B cell (primary cell): ENCODE data around the gene PAM16. TPM values are rescaled to one million over a fixed set of nuclear protein-coding genes. Genes with fewer than 3 reads are reported as not detected.

Experiments used
- ATAC-seq: fragments of 200-7000 bp; cut with Tn5 transposase; one replicate; pipeline ENCODE4 v1.10.0; 2021; ENCODE audit warnings: low read depth, mild to moderate bottlenecking, moderate number of reproducible peaks, moderate library complexity
- CTCF ChIA-PET: fragments of 350-600 bp; sonication (Branson Sonifier 250); formaldehyde crosslinking; loops from one replicate; lab custom pipeline; 2021; ENCODE audit warnings: antibody characterized with exemption, inconsistent platforms; lab: Charles Lee
- POLR2A ChIA-PET: fragments of 350-600 bp; sonication (Branson Sonifier 250); formaldehyde crosslinking; loops from one replicate; lab custom pipeline; 2021; ENCODE audit warnings: antibody characterized with exemption; lab: Charles Lee
- DNase-seq: peaks from one replicate; pipeline ENCODE4 v3.0.0; 2013
- H2AFZ ChIP-seq: 2 replicates; pipeline ENCODE4 v1.6.1; 2012; ENCODE audit warnings: mild to moderate bottlenecking, low read depth, low read length; ENCODE audit not compliant: insufficient read depth, poor library complexity, severe bottlenecking
- H3K27ac ChIP-seq, 2 donors: 1 replicate in 1 of 2; 2 replicates in 1 of 2; pipeline ENCODE4 v1.5.1; 2012 to 2013; ENCODE audit warnings: low read length in 2 of 2, mild to moderate bottlenecking in 2 of 2, moderate library complexity in 1 of 2
- H3K27me3 ChIP-seq, 4 experiments: fragments of 200-600 bp in 1 of 4; sonication (generic) in 1 of 4; replicated peaks in 1 of 4; 1 replicate in 2 of 4; 2 replicates in 2 of 4; pipeline versions ENCODE4 v1.6.1 to v1.7.0; 2013 to 2016; ENCODE audit warnings: low read length in 3 of 4, mild to moderate bottlenecking in 2 of 4, mixed read lengths in 1 of 4, moderate library complexity in 1 of 4; ENCODE audit not compliant: insufficient read depth in 4 of 4, control insufficient read depth in 3 of 4; ENCODE audit errors: control extremely low read depth in 1 of 4
- H3K36me3 ChIP-seq, 2 experiments: replicated peaks in 1 of 2; 1 replicate in 1 of 2; 2 replicates in 1 of 2; pipeline versions ENCODE4 v1.6.1 to v1.7.1; 2013; ENCODE audit warnings: low read length in 1 of 2; ENCODE audit not compliant: insufficient read depth in 2 of 2, control insufficient read depth in 1 of 2; ENCODE audit errors: control extremely low read depth in 1 of 2, extremely low read depth in 1 of 2
- H3K4me1 ChIP-seq, 2 donors: fragments of 200-600 bp in 1 of 2; sonication (generic) in 1 of 2; 1 replicate in 1 of 2; 2 replicates in 1 of 2; pipeline versions ENCODE4 v1.5.1 to v1.6.1; 2013 to 2017; ENCODE audit warnings: low read length in 2 of 2; ENCODE audit not compliant: control insufficient read depth in 2 of 2, insufficient read depth in 2 of 2
- H3K4me2 ChIP-seq: replicated peaks from 2 replicates; pipeline ENCODE3; 2012; ENCODE audit warnings: mild to moderate bottlenecking, low read depth, low read length; ENCODE audit not compliant: poor library complexity, severe bottlenecking
- H3K4me3 ChIP-seq, 5 experiments: fragments of 200-600 bp in 1 of 5; sonication (generic) in 1 of 5; 1 replicate in 3 of 5; 2 replicates in 2 of 5; pipeline versions ENCODE4 v1.5.1 to v1.7.0; 2011 to 2016; ENCODE audit warnings: low read length in 4 of 5, mild to moderate bottlenecking in 4 of 5, low read depth in 2 of 5, control low read depth in 1 of 5, moderate library complexity in 1 of 5; ENCODE audit not compliant: insufficient read depth in 1 of 5; ENCODE audit errors: control extremely low read depth in 1 of 5, extremely low read depth in 1 of 5
- H3K79me2 ChIP-seq: fragments of 200-600 bp; sonication (generic); one replicate; pipeline ENCODE4 v1.6.0; 2016; ENCODE audit warnings: low read length; ENCODE audit not compliant: control insufficient read depth, insufficient read depth
- H3K9ac ChIP-seq: fragments of 200-600 bp; sonication (generic); 2 replicates; pipeline ENCODE4 v1.6.1; 2017; ENCODE audit warnings: mild to moderate bottlenecking, low read length, moderate library complexity
- H3K9me3 ChIP-seq, 3 donors: one replicate each; pipeline versions ENCODE4 v1.6.1 to v1.7.1; 2013; ENCODE audit warnings: low read length in 2 of 3; ENCODE audit not compliant: control insufficient read depth in 2 of 3, insufficient read depth in 1 of 3; ENCODE audit errors: control extremely low read depth in 1 of 3
- H4K20me1 ChIP-seq: 2 replicates; pipeline ENCODE4 v1.6.0; 2012; ENCODE audit warnings: mild to moderate bottlenecking, low read length; ENCODE audit not compliant: insufficient read depth, control insufficient read depth, poor library complexity, severe bottlenecking
- H3K27ac Mint-ChIP-seq: one replicate; pipeline ENCODE4 v1.8.0; 2021; ENCODE audit warnings: mixed read lengths
- H3K27me3 Mint-ChIP-seq: one replicate; pipeline ENCODE4 v1.8.0; 2021; ENCODE audit warnings: mixed read lengths
- H3K4me1 Mint-ChIP-seq: one replicate; pipeline ENCODE4 v1.8.0; 2021; ENCODE audit warnings: mixed read lengths
- H3K4me3 Mint-ChIP-seq: one replicate; pipeline ENCODE4 v1.8.0; 2021; ENCODE audit warnings: mixed read lengths
- H3K9me3 Mint-ChIP-seq: one replicate; pipeline ENCODE4 v1.8.0; 2022; ENCODE audit warnings: mixed read lengths; ENCODE audit not compliant: insufficient read depth
- CTCF ChIP-seq: fragments of 200-600 bp; IDR thresholded peaks from one replicate; pipeline ENCODE4 v1.8.0; 2022; ENCODE audit warnings: antibody characterized with exemption, mild to moderate bottlenecking
- EZH2 ChIP-seq: IDR thresholded peaks from 2 replicates; pipeline ENCODE4 v1.6.1; 2012; ENCODE audit warnings: borderline replicate concordance, low read depth, mild to moderate bottlenecking, moderate library complexity, low read length; ENCODE audit not compliant: insufficient read depth, poor library complexity, severe bottlenecking
- WGBS: methylation state at CpG from one replicate; pipeline ENCODE4 v1.1.5; 2013; ENCODE audit warnings: missing lambda C conversion rate; ENCODE audit not compliant: insufficient coverage; 5-methylcytosine and 5-hydroxymethylcytosine counted together
- intact Hi-C: fragments of 100-400 bp; cut with micrococcal nuclease; formaldehyde crosslinking; loops from one replicate; pipeline ENCODE4 v1.10.0; 2022
- polyA plus RNA-seq: library from polyadenylated mRNA; depleted of rRNA; stranded (reverse); fragments of >200 nt; gene quantifications from 2 replicates; pipeline ENCODE4 v1.2.3, GENCODE V29; 2012
- total RNA-seq, 2 donors: library from RNA; stranded (reverse); fragments of 120-200 nt in 1 of 2; gene quantifications; 1 replicate in 1 of 2; 2 replicates in 1 of 2; pipeline versions ENCODE4 v1.2.3 to v1.2.4, GENCODE V29; 2013 to 2022

PAM16 gene
- total and polyA plus RNA-seq, 2 donors (not counting 1 experiment from before 2014, with no cell fraction given): 57.3 to 64.1 TPM

- intact Hi-C loops: loop anchor here (5.0 kb wide), 1 partner anchor 255 kb away; the partner anchor contains the start of gene ADCY9
- H3K9me3 Mint-ChIP-seq: no peaks in the 10 kb centered on the region
- H3K4me3 Mint-ChIP-seq: peak overlapping the region; percentile 84
- POLR2A ChIA-PET: no interaction called here
- CTCF ChIA-PET: interaction anchor here (0.7 to 2.4 kb wide), 4 partner anchors 8 to 33 kb away, joined by 3 to 10 read pairs (median 6); no protein-coding TSS in a partner anchor
- Histone ChIP-seq H3K9me3 (no peaks in the 10 kb centered on the region), H3K4me1 (peaks cover 18 to 25% of the 10 kb centered on the region in 2 donors), H4K20me1 (peaks cover 93% of the 10 kb centered on the region), H3K36me3 (peaks cover 0 to 3% of the 10 kb centered on the region in 2 experiments), H3K79me2 (peaks cover 18% of the 10 kb centered on the region), H3K27ac (no peak overlapping the region), H3K4me2 (peak overlapping the region; percentile 93), H3K27me3 (no peaks in the 10 kb centered on the region), H3K9ac (peak overlapping the region; percentile 56), H2AFZ (no peak overlapping the region), H3K4me3 (peak overlapping the region in 3 of 5 experiments; percentile 38 to 60 (median 47))
- DNase-seq (peak; percentile 61), ATAC-seq (peak; percentile 59)
- 74% methylated on average over 7 of the region's 10 CpGs for WGBS
- no peaks in the 10 kb centered on the region for H3K27me3 Mint-ChIP-seq
- TF ChIP-seq EZH2 (no peak), CTCF (no peak)
- peaks cover 24% of the 10 kb centered on the region for H3K4me1 Mint-ChIP-seq
- H3K27ac Mint-ChIP-seq: peak overlapping the region; percentile 37
Measured at GRCh38 chr16:4372578-4373355, 21.6 kb upstream of the PAM16 start.
